MM.1S (cell line): ENCODE data around the gene SMIM35.
A peak's percentile ranks its signal among the peaks of the same experiment; 100 is the strongest.

Experiments
- DNase-seq: peaks from one replicate; pipeline ENCODE4 v3.0.0-alpha.2; 2015
- H2AFZ ChIP-seq: fragments of 300-600 bp; sonication (generic); 2 replicates; pipeline ENCODE4 v1.6.0; 2016; ENCODE audit warnings: antibody characterized with exemption, low read length
- H3F3A ChIP-seq: fragments of 300-600 bp; sonication (generic); 2 replicates; pipeline ENCODE4 v1.6.1; 2016; ENCODE audit warnings: mild to moderate bottlenecking, antibody characterized with exemption, low read length, moderate library complexity, mixed read lengths; ENCODE audit not compliant: insufficient read depth
- H3K27ac ChIP-seq: fragments of 300-600 bp; sonication (generic); 2 replicates; pipeline ENCODE4 v1.5.1; 2016; ENCODE audit warnings: mild to moderate bottlenecking, low read length
- H3K27me3 ChIP-seq: fragments of 300-600 bp; sonication (generic); replicated peaks from 2 replicates; pipeline ENCODE4 v1.6.0; 2016; ENCODE audit warnings: low read length; ENCODE audit not compliant: insufficient read depth
- H3K36me3 ChIP-seq: fragments of 300-600 bp; sonication (generic); replicated peaks from 2 replicates; pipeline ENCODE4 v1.6.1; 2016; ENCODE audit warnings: mild to moderate bottlenecking, low read length, mixed read lengths; ENCODE audit not compliant: insufficient read depth
- H3K4me1 ChIP-seq: fragments of 300-600 bp; sonication (generic); 2 replicates; pipeline ENCODE4 v1.6.1; 2016; ENCODE audit warnings: low read length, mixed read lengths
- H3K4me2 ChIP-seq: fragments of 300-600 bp; sonication (generic); 2 replicates; pipeline ENCODE4 v1.6.0; 2016; ENCODE audit warnings: low read depth, low read length
- H3K4me3 ChIP-seq: fragments of 300-600 bp; sonication (generic); 2 replicates; pipeline ENCODE4 v1.5.1; 2016; ENCODE audit warnings: low read length, mixed read lengths
- H3K79me2 ChIP-seq: fragments of 300-600 bp; sonication (generic); 2 replicates; pipeline ENCODE4 v1.6.1; 2016; ENCODE audit warnings: mixed run types, low read length, mixed read lengths
- H3K9ac ChIP-seq: fragments of 300-600 bp; sonication (generic); 2 replicates; pipeline ENCODE4 v1.6.1; 2016; ENCODE audit warnings: low read length, mixed read lengths
- H3K9me2 ChIP-seq: fragments of 300-600 bp; sonication (generic); replicated peaks from 2 replicates; pipeline ENCODE4 v1.6.1; 2016; ENCODE audit warnings: mild to moderate bottlenecking, low read length, mixed read lengths; ENCODE audit not compliant: insufficient read depth
- H3K9me3 ChIP-seq: fragments of 300-600 bp; sonication (generic); replicated peaks from 2 replicates; pipeline ENCODE4 v1.6.1; 2016; ENCODE audit warnings: mild to moderate bottlenecking, low read length, mixed read lengths; ENCODE audit not compliant: insufficient read depth
- H4K20me1 ChIP-seq: fragments of 300-600 bp; sonication (generic); 2 replicates; pipeline ENCODE4 v1.6.1; 2016; ENCODE audit warnings: mild to moderate bottlenecking, low read length, moderate library complexity, mixed read lengths; ENCODE audit not compliant: insufficient read depth
- EZH2 ChIP-seq: fragments of 300-600 bp; sonication (generic); optimal IDR thresholded peaks from 2 replicates; pipeline ENCODE3; 2017; ENCODE audit warnings: low read depth, mild to moderate bottlenecking, antibody characterized with exemption, low read length, mixed read lengths
- EZH2phosphoT487 ChIP-seq: fragments of 300-600 bp; sonication (generic); IDR thresholded peaks from 2 replicates; pipeline ENCODE4 v1.6.1; 2018; ENCODE audit warnings: antibody characterized with exemption, low read length
- TF ChIP-seq, protein P1 (sequence below): fragments of 300-600 bp; sonication (generic); IDR thresholded peaks from 2 replicates; pipeline ENCODE4 v1.5.1; 2016; ENCODE audit warnings: antibody characterized with exemption, low read length, mixed read lengths

Gene SMIM35

DNA sequence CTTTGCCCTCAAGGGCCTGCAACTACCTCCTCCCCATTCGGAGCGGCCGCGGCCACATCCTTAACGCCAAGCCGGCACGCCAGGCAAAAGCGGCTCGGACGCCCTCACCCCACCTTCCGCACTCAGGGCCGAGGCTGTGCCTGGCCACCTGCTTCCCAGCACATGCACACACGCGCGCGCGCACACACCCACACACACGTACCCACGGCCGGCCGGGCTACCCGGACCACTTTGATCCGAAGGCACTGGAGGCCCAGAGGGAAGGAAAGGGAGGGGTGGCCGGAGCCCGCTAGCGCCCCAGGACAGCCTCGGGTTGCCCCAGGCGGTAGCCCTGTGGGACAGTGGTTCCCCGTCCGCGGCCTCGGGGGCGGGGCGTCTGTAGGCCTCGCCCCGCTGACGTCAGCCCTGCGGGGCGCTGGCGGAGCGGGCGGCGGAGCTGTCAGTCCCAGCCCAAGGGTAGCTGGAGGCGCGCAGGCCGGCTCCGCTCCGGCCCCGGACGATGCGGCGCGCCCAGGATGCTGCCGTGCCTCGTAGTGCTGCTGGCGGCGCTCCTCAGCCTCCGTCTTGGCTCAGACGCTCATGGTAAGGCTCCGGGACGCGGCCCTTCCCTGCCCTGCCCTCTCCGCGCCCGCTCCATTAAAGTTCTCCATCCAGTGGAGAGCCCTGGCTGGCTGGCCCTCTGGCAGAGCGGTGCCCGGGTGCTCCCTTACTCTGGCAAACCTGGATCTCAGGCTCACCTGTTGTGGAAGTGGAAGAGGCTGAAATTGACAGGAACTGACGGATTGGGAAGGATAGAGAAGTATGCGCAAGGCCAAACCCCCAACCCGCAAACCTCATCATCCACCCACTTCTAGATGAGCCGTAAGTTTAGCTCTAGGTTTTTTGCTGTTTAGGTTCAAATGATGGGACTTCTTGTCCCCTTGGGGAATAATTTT is 100.5 kb downstream of the SMIM35 start, which contains the start of gene IL10RA:
IL10RA (plus strand) TSS at position 442 of the 935 bp plus-strand sequence; CDS start at position 516, 74 bp downstream.
- TF ChIP-seq, protein P1, sequence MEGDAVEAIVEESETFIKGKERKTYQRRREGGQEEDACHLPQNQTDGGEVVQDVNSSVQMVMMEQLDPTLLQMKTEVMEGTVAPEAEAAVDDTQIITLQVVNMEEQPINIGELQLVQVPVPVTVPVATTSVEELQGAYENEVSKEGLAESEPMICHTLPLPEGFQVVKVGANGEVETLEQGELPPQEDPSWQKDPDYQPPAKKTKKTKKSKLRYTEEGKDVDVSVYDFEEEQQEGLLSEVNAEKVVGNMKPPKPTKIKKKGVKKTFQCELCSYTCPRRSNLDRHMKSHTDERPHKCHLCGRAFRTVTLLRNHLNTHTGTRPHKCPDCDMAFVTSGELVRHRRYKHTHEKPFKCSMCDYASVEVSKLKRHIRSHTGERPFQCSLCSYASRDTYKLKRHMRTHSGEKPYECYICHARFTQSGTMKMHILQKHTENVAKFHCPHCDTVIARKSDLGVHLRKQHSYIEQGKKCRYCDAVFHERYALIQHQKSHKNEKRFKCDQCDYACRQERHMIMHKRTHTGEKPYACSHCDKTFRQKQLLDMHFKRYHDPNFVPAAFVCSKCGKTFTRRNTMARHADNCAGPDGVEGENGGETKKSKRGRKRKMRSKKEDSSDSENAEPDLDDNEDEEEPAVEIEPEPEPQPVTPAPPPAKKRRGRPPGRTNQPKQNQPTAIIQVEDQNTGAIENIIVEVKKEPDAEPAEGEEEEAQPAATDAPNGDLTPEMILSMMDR: no peak
- TF ChIP-seq EZH2 (no peak), EZH2phosphoT487 (no peak)
- peak within 1 kb of the TSS; percentile 73 for H3K4me3 ChIP-seq
- peaks cover 43% of the 10 kb centered on the region for H3K79me2 ChIP-seq
- no peaks in the 10 kb centered on the region for H4K20me1 ChIP-seq
- H3K9ac ChIP-seq: peak within 1 kb of the TSS; percentile 91
- H3K4me2 ChIP-seq: peak within 1 kb of the TSS; percentile 98
- no peaks in the 10 kb centered on the region for H3K9me3 ChIP-seq
- peak; percentile 93 for DNase-seq
- peaks cover 15% of the 10 kb centered on the region for H3K36me3 ChIP-seq
- no peaks in the 10 kb centered on the region for H3K9me2 ChIP-seq
- peaks cover 26% of the 10 kb centered on the region for H3K4me1 ChIP-seq
- H3K27me3 ChIP-seq: no peaks in the 10 kb centered on the region
- peak within 1 kb of the TSS; percentile 34 for H2AFZ ChIP-seq
- H3F3A ChIP-seq: peaks cover 15% of the 10 kb centered on the region
- peak within 1 kb of the TSS; percentile 98 for H3K27ac ChIP-seq

DNA sequence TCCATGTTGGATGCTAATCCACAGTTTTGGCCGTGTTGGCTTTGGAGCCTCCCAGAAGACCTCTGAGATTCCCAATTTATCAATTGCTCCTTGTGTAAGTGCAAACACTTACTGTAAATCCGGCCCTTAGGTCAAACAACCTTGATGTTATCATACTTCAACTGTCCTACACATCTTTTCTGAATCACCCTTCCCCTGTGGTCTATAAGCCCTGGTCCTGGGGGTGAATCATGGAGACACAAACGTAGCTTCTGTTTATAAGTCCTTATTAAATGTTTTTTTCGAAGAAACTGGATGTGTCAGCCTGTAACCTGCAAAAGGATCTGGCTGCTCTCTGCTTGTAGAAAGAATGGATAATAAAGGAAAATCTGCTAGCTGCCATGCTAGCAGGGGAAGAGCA is 102.3 kb downstream of the SMIM35 start:
- no peaks in the 10 kb centered on the region for H3K9me2 ChIP-seq
- H3K36me3 ChIP-seq: peaks cover 5% of the 10 kb centered on the region
- H2AFZ ChIP-seq: no peak overlapping the region
- H3K4me1 ChIP-seq: peaks cover 18% of the 10 kb centered on the region
- no peak for DNase-seq
- peaks cover 28% of the 10 kb centered on the region for H3K79me2 ChIP-seq
- H3K9me3 ChIP-seq: no peaks in the 10 kb centered on the region
- H3K4me3 ChIP-seq: no peak overlapping the region
- H3F3A ChIP-seq: peaks cover 15% of the 10 kb centered on the region
- H3K27me3 ChIP-seq: no peaks in the 10 kb centered on the region
- TF ChIP-seq EZH2: no peak
- TF ChIP-seq, protein P1: no peak
- no peak for TF ChIP-seq EZH2phosphoT487
- H3K4me2 ChIP-seq: no peak overlapping the region
- H4K20me1 ChIP-seq: no peaks in the 10 kb centered on the region
- H3K9ac ChIP-seq: no peak overlapping the region
- H3K27ac ChIP-seq: no peak overlapping the region

DNA sequence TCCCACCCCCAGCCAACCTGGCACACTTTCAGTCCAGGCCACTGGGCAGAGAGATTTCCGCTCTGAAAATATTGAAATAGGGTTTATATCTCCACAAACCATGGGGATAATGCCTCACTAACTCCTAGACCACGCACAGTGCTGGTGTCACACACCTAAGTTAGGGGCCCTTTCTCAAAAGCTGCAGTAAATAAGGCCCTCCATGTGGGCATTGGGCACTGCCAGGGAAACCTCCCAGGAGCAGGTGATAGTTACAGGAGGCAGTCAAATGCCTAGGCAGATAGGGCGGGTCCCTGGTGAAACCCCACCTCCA is 103.6 kb downstream of the SMIM35 start:
- Histone ChIP-seq H3K27ac (no peak overlapping the region), H3K9me3 (no peaks in the 10 kb centered on the region), H3K27me3 (no peaks in the 10 kb centered on the region), H3K9me2 (no peaks in the 10 kb centered on the region), H3K79me2 (peaks cover 14% of the 10 kb centered on the region), H3K4me2 (no peak overlapping the region), H3K4me1 (peaks cover 7% of the 10 kb centered on the region), H3F3A (peaks cover 15% of the 10 kb centered on the region), H2AFZ (no peak overlapping the region), H4K20me1 (no peaks in the 10 kb centered on the region), H3K36me3 (no peaks in the 10 kb centered on the region), H3K4me3 (no peak overlapping the region), H3K9ac (no peak overlapping the region)
- DNase-seq: no peak
- no peak for TF ChIP-seq EZH2
- TF ChIP-seq EZH2phosphoT487: no peak
- TF ChIP-seq, protein P1: no peak
